HepG2 (cell line): ENCODE results near the gene SAPCD2. TPM values are rescaled to one million over a fixed set of nuclear protein-coding genes. Genes with fewer than 3 reads are reported as not detected.
A peak's percentile ranks its signal among the peaks of the same experiment; 100 is the strongest.

Experiments
- ATAC-seq: fragments of 200-7000 bp; cut with Tn5 transposase; 3 replicates; pipeline ENCODE4 v1.9.1; 2020; ENCODE audit warnings: mild to moderate bottlenecking, moderate library complexity
- BruUV-seq: library from RNA; stranded (reverse); fragments of 400-500 nt; replicated peaks from 2 replicates; lab custom pipeline; 2021; lab: Mats Ljungman, UMichigan
- CTCF ChIA-PET: fragments of 300-600 bp; formaldehyde crosslinking; extraction: SDS; loops from one replicate; lab custom pipeline; 2021; ENCODE audit warnings: low total read pairs, inconsistent platforms, low intra/inter-chr PET ratio; lab: Yijun Ruan, JAX
- POLR2A ChIA-PET: fragments of 350-600 bp; sonication (Branson Sonifier 250); formaldehyde crosslinking; loops from one replicate; lab custom pipeline; 2020; ENCODE audit warnings: antibody characterized with exemption, inconsistent platforms; lab: Yijun Ruan, JAX
- DNase-seq: peaks from one replicate; pipeline ENCODE4 v3.0.0-alpha.2; 2015; ENCODE audit warnings: low spot score
- FAIRE-seq: peaks from 3 replicates; lab custom pipeline; 2011; peaks lifted over from hg19 to GRCh38; lab: Jason Lieb, UNC
- H2AFZ ChIP-seq: one replicate; pipeline ENCODE4 v1.6.1; 2011; ENCODE audit warnings: low read length, inconsistent platforms
- H3K27ac ChIP-seq: fragments of 300-600 bp; 3 replicates; pipeline ENCODE4 v1.8.0; 2011; ENCODE audit warnings: mixed run types, mild to moderate bottlenecking, mixed read lengths, low read length, inconsistent platforms; ENCODE audit not compliant: insufficient read depth; ENCODE audit errors: extremely low read length
- H3K27me3 ChIP-seq, 2 experiments: fragments of 200-600 bp in 1 of 2; 2 replicates in 1 of 2; 3 replicates in 1 of 2; pipeline versions ENCODE4 v1.6.0 to v1.8.0; 2011; ENCODE audit warnings: low read length in 2 of 2, mild to moderate bottlenecking in 2 of 2, moderate library complexity in 2 of 2, inconsistent platforms in 1 of 2; ENCODE audit not compliant: insufficient read depth in 2 of 2, control insufficient read depth in 1 of 2
- H3K36me3 ChIP-seq, 2 experiments: fragments of 200-600 bp in 1 of 2; replicated peaks in 1 of 2; 2 replicates in 1 of 2; 3 replicates in 1 of 2; pipeline versions ENCODE4 v1.5.1 to v1.8.0; 2011; ENCODE audit warnings: low read length in 2 of 2, inconsistent platforms in 1 of 2; ENCODE audit not compliant: insufficient read depth in 2 of 2, control insufficient read depth in 1 of 2
- H3K4me1 ChIP-seq: 2 replicates; pipeline ENCODE4 v1.5.1; 2012; ENCODE audit warnings: low read length, inconsistent platforms; ENCODE audit not compliant: insufficient read depth
- H3K4me2 ChIP-seq: 2 replicates; pipeline ENCODE4 v1.6.0; 2011; ENCODE audit warnings: low read depth, low read length, inconsistent platforms
- H3K4me3 ChIP-seq, 3 experiments: fragments of 200-600 bp in 1 of 3; sonication (generic), shearing (Covaris generic) in 1 of 3; replicated peaks in 1 of 3; 2 replicates each; pipeline ENCODE4 v1.5.1; 2011 to 2016; ENCODE audit warnings: low read length in 3 of 3, inconsistent platforms in 2 of 3, low read depth in 2 of 3, mild to moderate bottlenecking in 2 of 3, control low read depth in 1 of 3, mixed read lengths in 1 of 3; ENCODE audit not compliant: insufficient read depth in 1 of 3
- H3K79me2 ChIP-seq: one replicate; pipeline ENCODE4 v1.6.1; 2011; ENCODE audit warnings: low read length, inconsistent platforms; ENCODE audit not compliant: insufficient read depth
- H3K9ac ChIP-seq: 2 replicates; pipeline ENCODE4 v1.6.0; 2011; ENCODE audit warnings: mild to moderate bottlenecking, low read depth, low read length, inconsistent platforms; ENCODE audit not compliant: insufficient read depth
- H3K9me3 ChIP-seq: 2 replicates; pipeline ENCODE4 v1.5.1; 2012; ENCODE audit warnings: mild to moderate bottlenecking, low read length
- H4K20me1 ChIP-seq: 2 replicates; pipeline ENCODE4 v1.6.0; 2011; ENCODE audit warnings: inconsistent platforms, mild to moderate bottlenecking, low read length, moderate library complexity; ENCODE audit not compliant: insufficient read depth
- BHLHE40 ChIP-seq: IDR thresholded peaks from 2 replicates; pipeline ENCODE4 v1.6.1; 2011; ENCODE audit warnings: low read length, improper control_type of control experiment
- CBX5 ChIP-seq: sonication (generic); formaldehyde crosslinking; IDR thresholded peaks from 2 replicates; pipeline ENCODE4 v1.4.0; 2020; ENCODE audit warnings: missing genetic modification reagents, borderline replicate concordance
- CHD2 ChIP-seq: IDR thresholded peaks from 2 replicates; pipeline ENCODE4 v1.6.1; 2011; ENCODE audit warnings: low read depth, low read length, improper control_type of control experiment
- EP300 ChIP-seq, 3 experiments: sonication (generic) in 1 of 3; formaldehyde crosslinking in 1 of 3; IDR thresholded peaks; 2 replicates each; pipeline versions ENCODE4 v1.5.1 to v1.6.1; 2011 to 2020; ENCODE audit warnings: low read depth in 2 of 3, low read length in 2 of 3, borderline replicate concordance in 1 of 3, improper control_type of control experiment in 1 of 3, mild to moderate bottlenecking in 1 of 3, missing genetic modification reagents in 1 of 3, moderate library complexity in 1 of 3
- HDAC1 ChIP-seq: sonication (generic); formaldehyde crosslinking; IDR thresholded peaks from 2 replicates; pipeline ENCODE4 v1.5.1; 2020; ENCODE audit warnings: mild to moderate bottlenecking, missing genetic modification reagents
- IKZF4 ChIP-seq: sonication (generic); formaldehyde crosslinking; IDR thresholded peaks from 2 replicates; pipeline ENCODE4 v1.5.1; 2020; ENCODE audit warnings: borderline replicate concordance, mild to moderate bottlenecking, low read depth, missing genetic modification reagents; ENCODE audit errors: not compliant biosample characterization
- MIER3 ChIP-seq: IDR thresholded peaks from 2 replicates; pipeline ENCODE4 v1.6.1; 2016; ENCODE audit warnings: missing compliant biosample characterization, borderline replicate concordance
- RBFOX2 ChIP-seq: fragments of 200-400 bp; formaldehyde crosslinking; IDR thresholded peaks from 2 replicates; pipeline ENCODE4 v1.6.1; 2017; ENCODE audit warnings: low read depth, mild to moderate bottlenecking, low read length
- RELA ChIP-seq: sonication (generic); formaldehyde crosslinking; IDR thresholded peaks from 2 replicates; pipeline ENCODE4 v1.4.0; 2020; ENCODE audit warnings: missing genetic modification reagents
- RXRB ChIP-seq: IDR thresholded peaks from 2 replicates; pipeline ENCODE4 v1.6.1; 2016; ENCODE audit warnings: borderline replicate concordance, missing genetic modification reagents, missing compliant biosample characterization
- SALL1 ChIP-seq: sonication (generic); formaldehyde crosslinking; IDR thresholded peaks from 2 replicates; pipeline ENCODE4 v1.8.0; 2022; ENCODE audit warnings: mild to moderate bottlenecking, missing genetic modification reagents
- STAT6 ChIP-seq: sonication (generic); formaldehyde crosslinking; IDR thresholded peaks from 2 replicates; pipeline ENCODE4 v1.4.0; 2020; ENCODE audit warnings: missing genetic modification reagents, mild to moderate bottlenecking, borderline replicate concordance
- TSC22D2 ChIP-seq: sonication (generic); formaldehyde crosslinking; IDR thresholded peaks from 2 replicates; pipeline ENCODE4 v1.5.1; 2020; ENCODE audit warnings: missing genetic modification reagents, mild to moderate bottlenecking, borderline replicate concordance
- ZFP91 ChIP-seq: sonication (generic); formaldehyde crosslinking; IDR thresholded peaks from 2 replicates; pipeline ENCODE4 v1.9.0; 2022; ENCODE audit warnings: missing genetic modification reagents, mild to moderate bottlenecking, borderline replicate concordance
- ZFX ChIP-seq: sonication (generic); formaldehyde crosslinking; IDR thresholded peaks from 2 replicates; pipeline ENCODE4 v1.4.0; 2020; ENCODE audit warnings: mild to moderate bottlenecking, low read depth, missing genetic modification reagents, moderate library complexity
- ZNF225 ChIP-seq: sonication (generic); formaldehyde crosslinking; IDR thresholded peaks from 2 replicates; pipeline ENCODE4 v1.4.0; 2020; ENCODE audit warnings: mild to moderate bottlenecking, missing genetic modification reagents
- ZNF292 ChIP-seq: sonication (generic); formaldehyde crosslinking; IDR thresholded peaks from 2 replicates; pipeline ENCODE4 v1.8.1; 2022; ENCODE audit warnings: mild to moderate bottlenecking, low read depth, missing genetic modification reagents, borderline replicate concordance
- WGBS: methylation state at CpG from one replicate; pipeline ENCODE4 v1.1.6; 2017; ENCODE audit warnings: low lambda C conversion rate; 5-methylcytosine and 5-hydroxymethylcytosine counted together
- in situ Hi-C: cut with HindIII; loops from 2 replicates; pipeline ENCODE4 v1.10.0; 2017; ENCODE audit warnings: low pct_unique_long_range_greater_than_20kb; ENCODE audit not compliant: extremely low pct_ligation_motif_present
- intact Hi-C: fragments of 100-400 bp; cut with micrococcal nuclease; formaldehyde crosslinking; loops from one replicate; pipeline ENCODE4 v1.10.0; 2022; ENCODE audit not compliant: unreplicated experiment
- polyA plus RNA-seq, 8 experiments: library from polyadenylated mRNA; depleted of rRNA in 3 of 8; stranded (reverse) in 7 of 8; unstranded in 1 of 8; fragments of >200 nt; fragmentation: Illumina TruSeq in 4 of 8; extraction: Trizol in 4 of 8; gene quantifications; 2 replicates each; pipeline versions ENCODE4 v1.2.1 to v1.2.3, GENCODE V29; 2011 to 2016; ENCODE audit warnings: low read depth in 4 of 8, missing spikeins in 1 of 8, mixed read lengths in 1 of 8; ENCODE audit not compliant: insufficient read depth in 1 of 8
- total RNA-seq, 5 experiments: library from RNA; depleted of rRNA; stranded (reverse); fragments of >200 nt; fragmentation: Illumina TruSeq; extraction: Trizol; gene quantifications; 2 replicates each; pipeline ENCODE4 v1.2.3, GENCODE V29; 2016; ENCODE audit warnings: low read depth in 1 of 5

The SAPCD2 gene
- total and polyA plus RNA-seq, 2 of the 13 experiments (the other 11 are each of a cell fraction or from before 2014, with no cell fraction given): 21.9 to 42.8 TPM

DNA sequence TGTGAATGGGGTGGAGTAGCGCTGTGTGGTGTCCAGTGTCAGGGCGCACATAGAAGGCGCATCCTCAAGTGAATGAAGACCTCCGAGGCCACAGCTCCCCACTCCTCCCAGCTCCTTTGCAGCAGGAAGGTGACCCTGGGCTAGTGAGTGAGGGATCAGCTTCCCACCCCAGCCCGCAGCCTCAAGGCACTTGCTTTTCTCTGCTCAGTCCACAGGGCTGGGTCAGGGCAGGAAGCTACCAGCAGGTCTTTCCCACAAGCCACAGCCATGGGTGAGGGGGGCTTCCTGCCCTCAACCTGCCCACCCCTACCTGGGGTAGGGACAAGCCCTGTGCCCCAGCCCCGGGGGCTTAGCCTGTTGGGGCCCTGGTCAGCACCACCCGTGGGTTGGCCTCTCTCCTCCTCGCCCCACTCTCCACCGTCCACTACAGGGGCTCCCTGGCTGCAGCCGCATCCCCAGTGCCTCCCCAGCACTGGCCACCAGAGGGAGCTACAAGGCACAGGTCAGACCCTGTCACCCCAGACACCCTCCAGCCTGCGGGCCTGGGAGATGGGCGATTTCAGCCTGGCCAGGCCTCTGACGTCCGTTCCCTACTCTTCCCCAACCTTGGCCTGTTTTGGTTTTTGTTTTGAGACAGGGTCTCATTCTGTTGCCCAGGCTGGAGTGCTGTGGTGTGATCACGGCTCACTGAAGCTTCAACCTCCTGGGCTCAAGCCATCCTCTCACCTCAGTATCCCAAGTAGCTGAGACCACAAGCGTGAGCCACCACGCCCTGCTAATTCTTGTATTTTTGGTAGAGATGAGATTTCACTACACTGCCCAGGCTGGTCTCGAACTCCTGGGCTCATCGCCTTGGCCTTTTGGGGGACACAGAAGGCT, 41.1 kb downstream of the SAPCD2 start:
- no peak overlapping the region for H2AFZ ChIP-seq
- in situ Hi-C loops: no loop called here
- TF ChIP-seq RXRB (0 out of 2 replicates have a peak, but pooled peaks have one; percentile 11), TSC22D2 (CRISPR knock-in tag) (no peak), ZNF292 (CRISPR knock-in tag) (0 out of 2 replicates have a peak, but pooled peaks have one; percentile 38), SALL1 (CRISPR knock-in tag) (peak; percentile 31; the same call in 1 of the 2 replicates), RBFOX2 (no peak), ZFP91 (peak; percentile 66), STAT6 (CRISPR knock-in tag) (no peak), IKZF4 (CRISPR knock-in tag) (no peak), RELA (0 out of 2 replicates have a peak, but pooled peaks have one; percentile 39), CBX5 (CRISPR knock-in tag) (0 out of 2 replicates have a peak, but pooled peaks have one; percentile 17), EP300 (IDR thresholded peaks at IDR 0.05; ENCODE audit: low read depth in 2 of 2, low read length in 2 of 2) (no peak), EP300 (CRISPR knock-in tag; IDR thresholded peaks at IDR 0.05; ENCODE audit: borderline replicate concordance) (no peak; the same call in 1 of the 2 replicates), MIER3 (CRISPR knock-in tag) (no peak), ZFX (CRISPR knock-in tag) (peak; percentile 39; the same call in 1 of the 2 replicates), HDAC1 (peak; percentile 11; the same call in 1 of the 2 replicates), CHD2 (no peak), ZNF225 (CRISPR knock-in tag) (no peak; the same call in 1 of the 2 replicates), BHLHE40 (no peak)

More for the DNA sequence above, 41.1 kb downstream of the SAPCD2 start:
- H3K9me3 ChIP-seq: no peaks in the 10 kb centered on the region
- peaks cover 83% of the 10 kb centered on the region for H3K4me1 ChIP-seq
- POLR2A ChIA-PET: interaction anchor here (0.6 to 1.4 kb wide), 9 partner anchors 26 to 81 kb away, joined by 3 to 6 read pairs (median 4); partner anchors contain the start of genes CLIC3, MAN1B1, PAXX and SAPCD2
- H3K79me2 ChIP-seq: no peaks in the 10 kb centered on the region
- no peaks in the 10 kb centered on the region for H3K36me3 ChIP-seq
- intact Hi-C loops: no loop called here
- CTCF ChIA-PET: interaction anchor here (1.1 to 1.2 kb wide), 3 partner anchors 26 to 81 kb away, joined by 3 to 4 read pairs (median 4); no protein-coding TSS in a partner anchor
- ATAC-seq (peak; percentile 79), DNase-seq (peak; percentile 54), FAIRE-seq (peak; percentile 34)
- peak overlapping the region; percentile 57; the same call in 1 of the 2 replicates for H3K9ac ChIP-seq
- 22% methylated on average over 9 of the region's 19 CpGs for WGBS
- H3K27ac ChIP-seq: no peak overlapping the region
- peak overlapping the region in 1 of 3 experiments; percentile 78; a peak in 2 of 6 replicates for H3K4me3 ChIP-seq
- peak overlapping the region; percentile 95 for H3K4me2 ChIP-seq
- no TSS peak for BruUV-seq
- H3K27me3 ChIP-seq: peaks cover 0 to 19% of the 10 kb centered on the region in 2 experiments; a peak in 2 of 5 replicates
- H4K20me1 ChIP-seq: no peaks in the 10 kb centered on the region
